GM19397 (cell line): ENCODE results near the gene PLEKHJ1.
"Not testable (repeated sequence)": the region's sequence is repeated elsewhere in the genome, so short reads cannot be mapped to it uniquely, and the experiment has no call there.

Experiments
- ATAC-seq: cut with Tn5 transposase; IDR thresholded peaks from one replicate; pipeline ENCODE4 v1.9.1; 2021; ENCODE audit warnings: mild to moderate bottlenecking, moderate library complexity; ENCODE audit not compliant: unreplicated experiment

The PLEKHJ1 gene

DNA sequence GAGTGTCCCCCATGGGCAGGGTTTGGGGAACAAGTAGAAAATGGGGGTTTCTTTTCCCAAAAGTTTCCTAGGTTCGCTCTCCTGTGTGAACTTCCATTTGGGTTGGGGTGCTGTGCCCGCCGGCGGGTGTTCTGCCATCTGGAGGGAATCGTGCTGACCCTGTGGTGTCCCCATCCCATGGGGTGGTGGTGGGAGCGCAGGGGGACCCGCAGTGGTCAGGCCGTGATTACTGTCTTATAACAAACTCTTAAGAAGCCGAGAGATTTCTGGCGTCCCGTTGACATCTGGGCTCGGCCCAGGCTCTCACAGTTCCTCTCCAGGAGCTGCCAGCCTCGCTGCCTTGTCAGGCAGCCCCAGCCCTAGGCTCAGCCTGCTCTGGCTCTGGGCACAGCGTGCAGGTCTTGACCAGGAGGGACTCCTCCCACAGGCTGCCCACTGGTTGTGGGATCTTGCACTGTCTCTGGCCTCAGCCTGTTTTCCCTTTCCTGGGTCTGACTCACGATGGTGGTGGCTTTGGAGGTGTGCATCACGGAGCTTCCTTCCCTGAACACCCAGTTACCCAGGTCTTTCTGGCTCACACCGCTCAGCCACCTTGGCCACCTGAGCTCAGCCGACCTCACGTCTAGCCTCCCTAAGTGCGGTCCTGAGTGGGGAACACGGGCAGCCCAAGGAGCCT lies 34.5 kb downstream of the PLEKHJ1 start:
- ATAC-seq = no peak

GRCh38 chr19:2200624-2201294 lies 35.4 kb downstream of the PLEKHJ1 start:
- ATAC-seq = not testable (repeated sequence)

GRCh38 chr19:2199861-2200623 lies 36.1 kb downstream of the PLEKHJ1 start:
- ATAC-seq = no peak

- no peak for ATAC-seq
These were observed 36.9 kb downstream of the PLEKHJ1 start for GRCh38 chr19:2199215-2199614.

DNA sequence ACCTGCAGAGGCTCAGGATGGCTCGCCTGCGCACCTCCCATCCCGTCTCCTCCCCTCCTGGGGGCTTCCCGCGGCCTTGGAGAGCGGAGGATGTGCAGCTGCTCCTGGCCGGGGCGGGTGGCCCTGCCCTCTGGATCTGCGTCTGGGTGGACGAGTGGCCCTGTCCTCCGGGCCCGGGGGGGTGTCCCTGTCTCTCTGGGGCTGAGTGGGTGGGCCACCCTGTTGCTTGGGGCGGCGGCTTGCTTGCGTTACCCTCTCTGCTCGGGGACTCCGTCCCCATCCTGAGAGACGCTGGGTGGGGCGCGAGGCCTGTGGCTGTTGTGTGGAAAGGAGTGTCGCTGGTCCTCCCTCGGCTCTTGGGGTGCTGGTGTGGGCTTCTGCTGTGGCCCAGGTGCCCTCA lies 37.8 kb downstream of the PLEKHJ1 start:
- no peak for ATAC-seq

- ATAC-seq = no peak
These were observed 38.9 kb downstream of the PLEKHJ1 start for GRCh38 chr19:2197270-2197669.

DNA sequence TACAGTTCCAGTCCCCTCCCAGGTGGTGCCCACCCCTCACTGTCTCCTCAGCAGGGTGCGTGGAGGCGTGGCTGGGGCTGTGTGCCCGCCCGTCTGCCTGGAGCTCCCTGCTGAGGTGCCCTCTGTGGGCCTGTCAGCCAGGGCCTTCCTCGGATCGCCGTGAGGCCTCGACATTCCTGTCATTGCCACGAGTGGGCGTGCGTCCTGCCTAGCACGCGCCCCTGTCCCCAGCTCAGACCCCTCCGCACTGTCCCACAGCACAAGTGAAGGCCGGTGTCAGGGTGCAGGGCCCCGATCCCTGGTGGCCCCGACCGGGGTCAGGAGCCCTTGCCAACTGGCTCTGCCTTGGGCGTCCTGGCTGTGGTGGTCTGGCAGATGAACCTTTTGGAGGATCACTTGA lies 40.2 kb downstream of the PLEKHJ1 start:
- no peak for ATAC-seq

GRCh38 chr19:2195361-2195760 lies 40.8 kb downstream of the PLEKHJ1 start:
- no peak for ATAC-seq

- no peak for ATAC-seq
These were observed 41.5 kb downstream of the PLEKHJ1 start for GRCh38 chr19:2194513-2195078.

- ATAC-seq = no peak
These were observed 42.3 kb downstream of the PLEKHJ1 start for GRCh38 chr19:2193807-2194206.

GRCh38 chr19:2192862-2193261 lies 43.3 kb downstream of the PLEKHJ1 start:
- no peak for ATAC-seq

GRCh38 chr19:2191456-2192310 lies 44.4 kb downstream of the PLEKHJ1 start:
- ATAC-seq = no peak

DNA sequence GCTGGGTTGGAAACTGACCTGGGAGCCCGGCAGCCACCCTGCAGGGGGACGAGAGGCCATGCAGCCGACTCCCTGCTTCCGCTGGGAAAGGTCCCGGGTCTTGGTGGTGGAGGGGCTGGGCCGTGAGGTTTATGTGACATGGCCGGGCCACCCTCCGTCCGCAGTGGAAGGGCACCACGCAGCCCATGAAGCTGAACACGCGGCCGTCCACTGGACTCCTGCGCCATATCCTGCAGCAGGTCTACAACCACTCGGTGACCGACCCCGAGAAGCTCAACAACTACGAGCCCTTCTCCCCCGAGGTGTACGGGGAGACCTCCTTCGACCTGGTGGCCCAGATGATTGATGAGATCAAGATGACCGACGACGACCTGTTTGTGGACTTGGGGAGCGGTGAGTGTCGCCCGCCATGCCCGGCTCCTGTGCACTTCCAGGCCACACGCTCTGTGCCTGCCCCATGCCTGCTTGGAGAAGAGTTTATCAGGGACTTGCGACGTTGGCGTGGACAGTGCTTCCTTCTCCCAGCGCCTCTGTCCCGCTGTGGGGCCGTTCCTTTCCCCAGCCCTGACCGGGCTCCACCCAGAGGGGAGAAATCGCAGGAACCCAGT lies 45.2 kb downstream of the PLEKHJ1 start:
- ATAC-seq = no peak

GRCh38 chr19:2189880-2190279 lies 46.2 kb downstream of the PLEKHJ1 start:
- ATAC-seq = no peak

DNA sequence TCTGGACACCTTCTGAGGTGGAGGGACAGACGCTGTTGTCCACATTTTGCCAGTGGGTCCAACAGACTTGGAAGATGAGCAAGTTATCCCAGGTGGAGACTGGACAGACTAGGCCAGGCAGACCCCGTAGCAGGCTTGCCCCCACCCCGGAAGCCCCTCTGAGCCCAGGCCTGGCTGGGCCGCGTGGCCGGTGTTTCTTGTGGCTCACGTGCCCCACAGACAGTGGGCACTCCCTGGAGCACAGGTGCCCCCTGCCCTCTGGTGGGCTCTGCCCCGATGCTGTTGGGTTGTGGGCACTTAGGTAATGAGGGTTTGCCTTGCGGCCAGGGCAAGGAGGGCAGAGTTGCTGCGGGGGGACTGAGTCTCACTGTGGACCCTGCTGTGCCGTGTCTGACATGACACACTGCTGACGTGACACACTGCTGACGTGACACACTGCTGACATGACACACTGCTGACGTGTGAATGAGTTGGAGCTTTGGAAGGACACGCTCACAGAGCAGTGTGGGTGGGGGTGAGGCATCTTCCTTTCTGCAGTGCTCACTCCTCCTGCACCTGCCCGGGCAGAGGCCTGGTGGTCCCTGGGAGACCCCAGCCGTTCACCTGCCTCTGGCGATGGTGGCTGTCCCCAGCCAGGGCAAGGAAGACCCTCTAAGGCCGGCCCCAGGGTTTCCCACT lies 47.3 kb downstream of the PLEKHJ1 start:
- no peak for ATAC-seq

- no peak for ATAC-seq
These were observed 49.0 kb downstream of the PLEKHJ1 start for GRCh38 chr19:2187159-2187558.

DNA sequence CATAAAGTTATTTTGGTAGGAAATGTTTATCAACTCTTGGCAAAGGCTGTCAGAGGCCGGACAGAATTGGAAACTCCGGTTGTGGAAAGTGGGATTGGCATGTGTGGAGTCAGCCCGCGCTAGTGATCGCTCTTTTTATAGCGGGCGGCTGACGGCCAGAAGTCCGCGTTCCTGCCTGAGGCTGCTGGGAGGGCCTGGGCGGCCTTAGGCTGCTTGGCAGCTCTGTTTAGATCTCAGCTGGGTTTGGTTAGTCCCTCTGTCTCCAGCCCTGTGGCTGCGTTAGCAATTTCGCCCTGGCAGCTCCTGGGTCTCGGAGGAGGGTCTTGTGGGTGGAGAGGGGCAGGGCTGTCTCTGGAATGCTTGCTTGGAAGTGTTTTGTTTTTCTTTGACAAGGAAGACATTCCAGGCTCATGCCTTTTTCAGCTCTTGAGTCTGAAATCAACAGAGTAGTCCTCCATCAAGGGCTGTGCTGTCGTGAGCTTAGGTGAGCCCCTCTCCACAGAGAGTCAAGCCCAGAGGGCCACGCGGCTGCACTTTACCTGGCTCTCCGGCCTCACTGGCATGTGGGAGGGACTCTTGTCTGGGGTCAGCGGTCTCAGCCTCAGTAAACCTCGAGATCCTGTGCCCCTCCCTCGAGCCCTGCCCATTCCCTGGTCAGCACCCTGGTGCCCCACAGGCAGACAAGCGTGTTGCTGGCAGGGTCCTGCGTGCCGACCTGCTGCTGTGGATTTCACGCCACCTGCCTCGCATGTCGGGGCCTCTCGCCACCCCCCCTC lies 49.9 kb downstream of the PLEKHJ1 start:
- no peak for ATAC-seq

DNA sequence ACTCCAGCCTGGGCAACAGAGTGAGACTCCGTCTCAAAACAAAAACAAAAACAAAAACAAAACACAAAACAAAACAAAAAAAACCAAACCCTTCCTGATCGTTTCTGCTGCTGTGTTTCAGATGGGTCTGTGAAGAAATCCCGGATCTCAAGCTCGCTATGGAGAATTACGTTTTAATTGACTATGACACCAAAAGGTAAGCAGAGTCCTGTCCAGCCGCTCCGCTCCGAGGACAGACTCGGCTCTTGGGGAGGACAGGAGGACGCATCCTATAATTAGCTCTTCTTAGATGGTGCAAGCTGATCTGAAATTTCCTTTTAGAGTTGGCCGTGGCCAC lies 50.4 kb downstream of the PLEKHJ1 start:
- ATAC-seq = no peak

DNA sequence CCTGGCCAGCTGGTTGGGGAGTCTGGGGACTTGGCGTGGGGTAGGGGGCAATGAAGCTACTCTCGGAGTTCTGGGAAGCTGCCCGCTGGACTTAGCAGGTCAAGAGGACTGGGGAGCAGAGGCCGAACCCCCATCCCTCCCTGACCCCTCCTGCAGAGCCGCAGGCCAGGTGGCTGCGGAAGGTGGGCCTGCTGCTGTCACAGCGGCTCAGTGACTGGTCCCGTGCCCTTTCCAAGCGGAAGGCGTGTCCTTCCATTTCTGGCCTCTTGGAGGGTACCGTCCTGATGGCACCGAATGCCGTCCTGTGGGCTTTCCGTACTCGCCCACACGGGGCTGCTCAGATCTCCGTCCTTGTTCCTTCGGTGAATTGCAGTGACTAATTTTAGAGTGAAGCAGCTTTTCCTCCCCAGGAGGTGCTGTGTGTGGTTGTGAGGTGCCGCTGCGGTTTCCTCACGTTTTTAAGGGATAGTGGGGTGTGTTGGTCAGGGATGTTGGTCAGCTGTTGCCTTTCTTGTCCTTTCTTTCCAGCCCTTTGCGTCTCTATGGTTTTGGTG lies 51.6 kb downstream of the PLEKHJ1 start:
- no peak for ATAC-seq
